Stimulated activated CD4-positive, alpha-beta T cell treated with anti-CD3 and anti-CD28 coated beads, Interleukin-15, amount 100 ng/mL, for 1 hour (primary cell): Measurements from ENCODE around the gene FAM184A.

Source experiments
- DNase-seq, 2 donors: peaks; one replicate each; pipeline ENCODE4 v3.0.0-alpha.2; 2020; ENCODE audit warnings: low read depth in 1 of 2, low spot score in 1 of 2

The FAM184A gene

GRCh38 chr6:119061215-119061614 lies 17.2 kb downstream of the FAM184A start:
- no peak for DNase-seq

GRCh38 chr6:119060255-119060907 lies 18.1 kb downstream of the FAM184A start:
- no peak for DNase-seq

- DNase-seq = no peak
Observed at GRCh38 chr6:119055069-119055468, 23.4 kb downstream of the FAM184A start.

GRCh38 chr6:119052987-119053386 lies 25.5 kb downstream of the FAM184A start:
- no peak for DNase-seq

GRCh38 chr6:119052292-119052889 lies 26.1 kb downstream of the FAM184A start:
- DNase-seq = no peak

- no peak for DNase-seq
Observed at GRCh38 chr6:119044255-119044654, 34.2 kb downstream of the FAM184A start.

- no peak for DNase-seq
Observed at GRCh38 chr6:119043783-119044182, 34.7 kb downstream of the FAM184A start.

GRCh38 chr6:119043265-119043664 lies 35.2 kb downstream of the FAM184A start:
- DNase-seq = no peak

- no peak for DNase-seq
Observed at GRCh38 chr6:119040636-119041035, 37.8 kb downstream of the FAM184A start.

- no peak for DNase-seq
Observed at GRCh38 chr6:119040229-119040628, 38.2 kb downstream of the FAM184A start.

- DNase-seq = no peak
Observed at GRCh38 chr6:119037941-119038623, 40.4 kb downstream of the FAM184A start.

- no peak for DNase-seq
Observed at GRCh38 chr6:119037264-119037663, 41.2 kb downstream of the FAM184A start.

GRCh38 chr6:119036081-119036480 lies 42.4 kb downstream of the FAM184A start:
- no peak for DNase-seq

GRCh38 chr6:119035459-119035858 lies 43.0 kb downstream of the FAM184A start:
- no peak for DNase-seq

GRCh38 chr6:119034827-119035458 lies 43.5 kb downstream of the FAM184A start:
- DNase-seq = no peak

- DNase-seq = no peak
Observed at GRCh38 chr6:119032428-119032827, 46.0 kb downstream of the FAM184A start.

GRCh38 chr6:119030759-119031158 lies 47.7 kb downstream of the FAM184A start:
- no peak for DNase-seq

GRCh38 chr6:119028091-119028490 lies 50.4 kb downstream of the FAM184A start:
- DNase-seq = no peak

GRCh38 chr6:119027465-119027864 lies 51.0 kb downstream of the FAM184A start:
- no peak for DNase-seq

GRCh38 chr6:119026822-119027221 lies 51.6 kb downstream of the FAM184A start:
- DNase-seq = no peak

- no peak for DNase-seq
Observed at GRCh38 chr6:119025793-119026192, 52.7 kb downstream of the FAM184A start.

GRCh38 chr6:119024111-119024510 lies 54.4 kb downstream of the FAM184A start:
- no peak for DNase-seq
